ENCODE data around the gene GLYATL3. TPM values are rescaled to one million over a fixed set of nuclear protein-coding genes. Genes with fewer than 3 reads are reported as not detected.
A peak's percentile ranks its signal among the peaks of the same experiment; 100 is the strongest.

Gene GLYATL3
- total RNA-seq, 4 donors from 2014 or later = not detected

DNA sequence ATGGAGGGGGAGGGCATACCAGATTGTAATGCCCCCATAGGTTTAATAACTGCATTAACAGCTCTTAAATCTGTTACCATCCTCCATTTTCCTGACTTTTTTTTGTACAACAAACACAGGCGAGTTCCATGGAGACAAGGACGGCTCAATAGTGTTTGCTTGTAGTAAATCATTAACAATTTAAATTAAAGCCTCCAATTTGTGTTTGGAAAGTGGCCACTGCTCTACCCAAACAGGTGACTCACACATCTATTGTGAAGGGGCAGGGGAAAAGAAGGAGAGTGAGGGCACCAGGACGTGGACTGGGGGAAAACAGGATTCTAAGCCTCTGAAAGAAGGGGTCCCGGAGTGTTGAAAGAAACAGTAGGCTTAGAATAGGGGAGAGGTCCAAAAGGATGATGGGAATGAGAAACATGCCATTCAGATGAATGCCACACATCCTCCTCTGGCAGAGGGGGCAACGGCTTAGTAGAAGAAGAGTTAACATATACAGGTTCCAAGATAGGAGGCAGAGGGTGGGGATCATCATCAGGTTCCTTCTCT, 6.9 kb downstream of the GLYATL3 start:
- peak; percentile 22 for DNase-seq
- Histone ChIP-seq H3K4me3 (no peak overlapping the region), H3K27ac (no peak overlapping the region), H3K36me3 (no peaks in the 10 kb centered on the region), H3K9me3 (no peaks in the 10 kb centered on the region), H3K27me3 (no peaks in the 10 kb centered on the region), H3K4me1 (peaks cover 0 to 6% (median 4%) of the 10 kb centered on the region in 4 donors)
- in situ Hi-C loops (cut with MboI; ENCODE audit: low pct_ligation_motif_present in 1 of 4, low pct_unique_long_range_greater_than_20kb in 1 of 4, low sequenced_read_pairs in 3 of 4) = no loop called here
- WGBS, 2 donors (ENCODE audit: low coverage in 1 of 2) = 32 to 51% methylated on average over 5 of the region's 5 CpGs
- TF ChIP-seq POLR2A (IDR thresholded peaks at IDR 0.05) (no peak), POLR2AphosphoS5 (IDR thresholded peaks at IDR 0.05) (no peak), EP300 (IDR thresholded peaks at IDR 0.05; ENCODE audit: low read depth) (no peak)
- TF ChIP-seq, protein P1, sequence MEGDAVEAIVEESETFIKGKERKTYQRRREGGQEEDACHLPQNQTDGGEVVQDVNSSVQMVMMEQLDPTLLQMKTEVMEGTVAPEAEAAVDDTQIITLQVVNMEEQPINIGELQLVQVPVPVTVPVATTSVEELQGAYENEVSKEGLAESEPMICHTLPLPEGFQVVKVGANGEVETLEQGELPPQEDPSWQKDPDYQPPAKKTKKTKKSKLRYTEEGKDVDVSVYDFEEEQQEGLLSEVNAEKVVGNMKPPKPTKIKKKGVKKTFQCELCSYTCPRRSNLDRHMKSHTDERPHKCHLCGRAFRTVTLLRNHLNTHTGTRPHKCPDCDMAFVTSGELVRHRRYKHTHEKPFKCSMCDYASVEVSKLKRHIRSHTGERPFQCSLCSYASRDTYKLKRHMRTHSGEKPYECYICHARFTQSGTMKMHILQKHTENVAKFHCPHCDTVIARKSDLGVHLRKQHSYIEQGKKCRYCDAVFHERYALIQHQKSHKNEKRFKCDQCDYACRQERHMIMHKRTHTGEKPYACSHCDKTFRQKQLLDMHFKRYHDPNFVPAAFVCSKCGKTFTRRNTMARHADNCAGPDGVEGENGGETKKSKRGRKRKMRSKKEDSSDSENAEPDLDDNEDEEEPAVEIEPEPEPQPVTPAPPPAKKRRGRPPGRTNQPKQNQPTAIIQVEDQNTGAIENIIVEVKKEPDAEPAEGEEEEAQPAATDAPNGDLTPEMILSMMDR (IDR thresholded peaks at IDR 0.05) = no peak
- intact Hi-C loops (cut with DNase I; ENCODE audit: low total_unique reads) = no loop called here

DNA sequence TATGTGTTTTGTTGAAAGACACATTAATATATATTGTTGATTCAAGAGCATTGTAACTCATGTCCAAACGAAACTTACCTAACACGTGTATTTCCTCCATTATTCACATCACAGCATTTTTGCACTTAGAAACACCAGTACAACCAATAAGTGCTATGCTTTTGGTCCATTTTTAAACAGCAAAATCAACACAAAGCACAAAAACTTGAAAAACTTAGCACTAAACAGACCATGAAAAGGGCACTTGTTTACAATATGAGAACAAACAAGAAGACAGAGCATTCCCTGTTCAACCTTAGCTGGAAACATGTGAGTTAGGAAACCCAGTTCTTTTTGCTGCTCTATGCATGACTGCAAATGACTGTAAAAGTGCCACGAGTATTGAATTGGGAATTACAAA, 9.6 kb downstream of the GLYATL3 start:
- Histone ChIP-seq H3K27me3 (no peaks in the 10 kb centered on the region), H3K4me3 (no peak overlapping the region), H3K36me3 (no peaks in the 10 kb centered on the region), H3K4me1 (peaks cover 0 to 6% (median 4%) of the 10 kb centered on the region in 4 donors), H3K27ac (no peak overlapping the region), H3K9me3 (no peaks in the 10 kb centered on the region)
- intact Hi-C loops (cut with DNase I; ENCODE audit: low total_unique reads) = no loop called here
- 63 to 82% methylated on average over 3 of the region's 3 CpGs for WGBS, 2 donors (ENCODE audit: low coverage in 1 of 2)
- DNase-seq = no peak
- TF ChIP-seq POLR2AphosphoS5 (IDR thresholded peaks at IDR 0.05) (no peak), POLR2A (IDR thresholded peaks at IDR 0.05) (no peak), EP300 (IDR thresholded peaks at IDR 0.05; ENCODE audit: low read depth) (no peak)
- TF ChIP-seq, protein P1 (IDR thresholded peaks at IDR 0.05) = no peak
- in situ Hi-C loops (cut with MboI; ENCODE audit: low pct_ligation_motif_present in 1 of 4, low pct_unique_long_range_greater_than_20kb in 1 of 4, low sequenced_read_pairs in 3 of 4) = no loop called here

DNA sequence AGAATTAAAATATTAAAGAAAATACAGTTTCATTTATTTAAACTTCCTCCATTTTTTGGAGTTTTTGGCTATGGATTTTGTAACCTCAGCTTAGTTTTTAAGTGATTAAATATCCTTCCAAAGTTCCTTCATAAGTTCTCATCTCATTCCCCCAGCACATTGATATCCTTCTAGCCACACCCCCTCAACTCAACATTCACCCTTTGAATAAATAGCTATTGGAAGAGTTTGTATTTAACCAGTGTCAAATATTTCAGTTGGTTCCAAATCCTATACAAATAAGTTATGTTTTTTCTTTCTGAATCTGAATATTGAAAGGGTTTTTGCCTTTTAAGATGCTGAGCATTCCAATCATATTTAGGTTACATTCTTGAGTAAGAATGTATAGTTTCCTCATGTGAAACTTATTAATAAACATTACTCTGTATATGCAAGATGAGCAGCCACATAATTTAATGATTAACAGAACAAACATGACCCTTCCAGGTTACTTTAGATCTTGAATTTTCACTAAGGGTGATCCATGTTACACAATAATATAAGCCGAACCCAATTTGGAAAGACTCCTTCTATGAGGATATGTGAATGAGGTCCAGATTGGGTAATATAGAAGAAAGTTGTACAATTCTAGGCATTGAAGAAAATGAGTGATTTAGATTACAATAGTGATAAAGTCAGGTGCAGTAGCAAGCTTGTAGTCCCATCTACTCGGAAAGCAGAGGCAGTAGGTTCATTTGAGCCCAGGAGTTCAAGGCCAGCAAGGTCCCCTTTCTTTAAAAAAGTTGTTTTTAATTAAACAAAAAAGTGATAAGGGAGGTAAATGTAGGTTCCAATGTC, 13.6 kb downstream of the GLYATL3 start:
- intact Hi-C loops (cut with DNase I; ENCODE audit: low total_unique reads) (no loop called here), in situ Hi-C loops (cut with MboI; ENCODE audit: low pct_ligation_motif_present in 1 of 4, low pct_unique_long_range_greater_than_20kb in 1 of 4, low sequenced_read_pairs in 3 of 4) (no loop called here)
- Histone ChIP-seq H3K27ac (no peak overlapping the region), H3K27me3 (no peaks in the 10 kb centered on the region), H3K9me3 (no peaks in the 10 kb centered on the region), H3K36me3 (no peaks in the 10 kb centered on the region), H3K4me1 (no peaks in the 10 kb centered on the region), H3K4me3 (no peak overlapping the region)
- TF ChIP-seq POLR2A (IDR thresholded peaks at IDR 0.05) (no peak), POLR2AphosphoS5 (IDR thresholded peaks at IDR 0.05) (no peak), EP300 (IDR thresholded peaks at IDR 0.05; ENCODE audit: low read depth) (no peak)
- TF ChIP-seq, protein P1 (IDR thresholded peaks at IDR 0.05) = no peak
- 80 to 84% methylated on average over 2 of the region's 2 CpGs for WGBS, 2 donors (ENCODE audit: low coverage in 1 of 2)
- DNase-seq = no peak

DNA sequence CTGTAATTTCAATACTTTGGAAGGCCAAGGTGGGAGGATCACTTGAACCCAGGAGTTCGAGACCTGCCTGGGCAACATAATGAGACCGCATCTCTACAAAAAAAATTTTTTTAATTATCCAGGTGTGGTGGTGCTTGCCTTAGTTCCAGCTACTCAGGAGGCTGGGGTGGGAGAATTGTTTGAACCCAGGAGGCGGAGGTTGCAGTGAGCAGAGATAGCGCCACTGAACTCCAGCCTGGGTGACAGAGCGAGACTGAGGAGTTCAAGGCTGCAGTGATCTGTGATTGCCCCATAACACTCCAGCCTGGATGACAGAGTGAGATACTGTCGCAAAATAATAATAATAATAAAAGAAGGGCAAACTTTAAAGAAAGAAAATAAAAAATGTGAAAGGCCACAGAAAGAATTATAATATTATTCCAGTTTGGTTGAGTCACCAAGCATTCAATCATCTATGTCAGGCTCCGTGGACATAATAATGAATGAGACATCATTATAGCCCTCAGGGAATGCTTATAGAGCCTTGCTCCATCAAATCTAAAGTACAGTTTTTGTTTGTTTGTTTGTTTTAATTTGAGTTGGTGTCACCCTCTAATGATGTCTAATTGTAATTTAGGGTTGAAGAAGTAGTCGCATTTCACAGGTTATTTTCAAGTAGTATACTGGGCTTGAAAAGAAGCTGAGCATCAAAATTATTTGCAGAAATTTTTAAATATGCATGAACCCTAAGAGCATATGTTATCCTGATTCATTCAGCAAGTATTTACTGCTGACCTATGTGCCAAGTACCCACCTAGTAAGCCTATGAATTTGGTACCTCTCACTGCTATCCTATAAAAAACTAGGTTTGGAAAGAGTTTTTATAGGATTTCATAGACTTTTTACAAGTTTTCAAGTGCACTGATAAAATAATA, 15.1 kb downstream of the GLYATL3 start:
- Histone ChIP-seq H3K27me3 (no peaks in the 10 kb centered on the region), H3K36me3 (no peaks in the 10 kb centered on the region), H3K4me3 (no peak overlapping the region), H3K27ac (no peak overlapping the region), H3K4me1 (no peaks in the 10 kb centered on the region), H3K9me3 (no peaks in the 10 kb centered on the region)
- no peak for DNase-seq
- WGBS, 2 donors (ENCODE audit: low coverage in 1 of 2) = 71 to 84% methylated on average over 6 to 8 of the region's 8 CpGs
- in situ Hi-C loops (cut with MboI; ENCODE audit: low pct_ligation_motif_present in 1 of 4, low pct_unique_long_range_greater_than_20kb in 1 of 4, low sequenced_read_pairs in 3 of 4) (no loop called here), intact Hi-C loops (cut with DNase I; ENCODE audit: low total_unique reads) (no loop called here)
- TF ChIP-seq EP300 (IDR thresholded peaks at IDR 0.05; ENCODE audit: low read depth) (no peak), POLR2AphosphoS5 (IDR thresholded peaks at IDR 0.05) (no peak), POLR2A (IDR thresholded peaks at IDR 0.05) (no peak)
- TF ChIP-seq, protein P1 (IDR thresholded peaks at IDR 0.05) = no peak
